Measurements from ENCODE around the gene PCDHGA4.
"Not testable (repeated sequence)": the region's sequence is repeated elsewhere in the genome, so short reads cannot be mapped to it uniquely, and the experiment has no call there.

Gene PCDHGA4

DNA sequence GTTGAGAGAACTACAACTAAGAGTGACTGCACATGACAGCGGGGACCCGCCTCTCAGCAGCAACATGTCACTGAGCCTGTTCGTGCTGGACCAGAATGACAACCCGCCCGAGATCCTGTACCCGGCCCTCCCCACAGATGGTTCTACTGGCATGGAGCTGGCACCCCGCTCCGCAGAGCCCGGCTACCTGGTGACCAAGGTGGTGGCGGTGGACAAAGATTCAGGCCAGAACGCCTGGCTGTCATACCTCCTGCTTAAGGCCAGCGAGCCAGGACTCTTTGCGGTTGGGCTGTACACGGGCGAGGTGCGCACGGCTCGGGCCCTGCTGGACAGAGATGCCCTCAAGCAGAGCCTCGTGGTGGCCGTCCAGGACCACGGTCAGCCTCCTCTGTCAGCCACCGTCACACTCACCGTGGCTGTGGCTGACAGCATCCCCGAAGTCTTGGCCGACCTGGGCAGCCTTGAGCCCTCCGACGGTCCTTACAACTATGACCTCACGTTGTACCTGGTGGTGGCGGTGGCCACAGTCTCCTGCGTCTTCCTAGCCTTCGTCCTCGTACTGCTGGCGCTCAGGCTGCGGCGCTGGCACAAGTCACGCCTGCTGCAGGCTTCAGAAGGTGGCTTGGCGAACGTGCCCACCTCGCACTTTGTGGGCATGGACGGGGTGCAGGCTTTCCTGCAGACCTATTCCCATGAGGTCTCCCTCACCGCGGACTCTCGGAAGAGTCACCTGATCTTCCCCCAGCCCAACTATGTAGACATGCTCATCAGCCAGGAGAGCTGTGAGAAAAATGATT is 29.8 kb downstream of the PCDHGA4 start:
- FAIRE-seq, result no peak

- not testable (repeated sequence) for FAIRE-seq
These were observed 32.9 kb downstream of the PCDHGA4 start, which contains the start of gene PCDHGB4 for GRCh38 chr5:141387557-141388311. TSS of gene PCDHGB4 (plus strand) at chr5:141387698. CDS start at chr5:141387885, 187 bp downstream.

DNA sequence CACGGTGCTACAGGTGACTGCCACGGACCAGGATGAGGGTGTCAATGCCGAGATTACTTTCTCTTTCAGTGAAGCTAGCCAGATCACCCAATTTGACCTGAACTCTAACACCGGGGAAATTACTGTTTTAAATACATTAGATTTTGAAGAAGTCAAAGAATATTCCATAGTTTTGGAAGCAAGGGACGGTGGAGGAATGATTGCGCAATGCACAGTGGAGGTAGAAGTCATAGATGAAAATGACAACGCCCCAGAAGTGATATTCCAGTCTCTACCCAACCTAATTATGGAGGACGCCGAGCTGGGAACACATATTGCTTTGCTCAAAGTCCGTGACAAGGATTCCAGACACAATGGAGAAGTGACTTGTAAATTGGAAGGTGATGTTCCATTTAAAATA is 33.8 kb downstream of the PCDHGA4 start:
- no peak for FAIRE-seq

- FAIRE-seq, result no peak
These were observed 34.6 kb downstream of the PCDHGA4 start for GRCh38 chr5:141389153-141390042.

DNA sequence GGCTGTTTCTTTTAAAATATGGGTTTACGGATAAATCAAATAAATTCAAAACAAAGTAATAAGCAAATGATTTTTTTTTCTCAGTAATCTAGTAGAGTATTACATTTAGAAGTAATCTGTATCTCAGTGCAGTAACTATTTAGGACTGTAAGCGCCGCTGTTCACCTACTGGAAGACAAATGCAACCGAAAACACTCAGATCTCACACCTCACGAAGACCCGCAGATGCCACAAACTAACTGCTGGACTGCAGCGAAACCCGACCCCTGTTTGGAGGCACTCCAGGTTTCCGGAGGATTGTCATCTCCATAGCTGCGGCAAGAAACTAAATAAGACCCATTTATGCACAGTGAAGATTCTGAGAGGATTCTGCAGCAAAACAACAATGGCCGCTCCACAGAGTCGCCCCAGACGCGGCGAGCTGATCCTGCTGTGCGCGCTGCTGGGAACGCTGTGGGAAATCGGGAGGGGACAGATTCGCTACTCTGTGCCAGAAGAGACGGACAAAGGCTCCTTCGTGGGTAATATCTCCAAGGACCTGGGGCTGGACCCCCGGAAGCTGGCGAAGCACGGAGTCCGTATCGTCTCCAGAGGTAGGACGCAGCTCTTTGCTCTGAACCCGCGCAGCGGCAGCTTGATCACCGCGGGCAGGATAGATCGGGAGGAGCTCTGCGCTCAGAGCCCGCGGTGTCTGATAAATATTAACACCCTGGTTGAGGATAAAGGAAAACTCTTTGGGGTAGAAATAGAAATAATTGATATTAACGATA is 37.8 kb downstream of the PCDHGA4 start, which contains the start of gene PCDHGA8:
TSS of gene PCDHGA8 (plus strand) at position 205 of the 770 bp plus-strand sequence. CDS start at position 386, 181 bp downstream.
- FAIRE-seq, result no peak

DNA sequence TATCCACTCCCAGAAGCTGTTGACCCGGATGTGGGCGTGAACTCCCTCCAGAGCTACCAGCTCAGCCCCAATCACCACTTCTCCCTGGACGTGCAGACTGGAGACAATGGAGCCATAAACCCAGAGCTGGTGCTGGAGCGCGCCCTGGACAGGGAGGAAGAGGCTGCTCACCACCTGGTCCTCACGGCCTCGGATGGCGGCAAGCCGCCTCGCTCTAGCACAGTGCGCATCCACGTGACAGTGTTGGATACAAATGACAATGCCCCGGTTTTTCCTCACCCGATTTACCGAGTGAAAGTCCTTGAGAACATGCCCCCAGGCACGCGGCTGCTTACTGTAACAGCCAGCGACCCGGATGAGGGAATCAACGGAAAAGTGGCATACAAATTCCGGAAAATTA is 38.4 kb downstream of the PCDHGA4 start:
- no peak for FAIRE-seq

GRCh38 chr5:141394401-141395187 is 39.8 kb downstream of the PCDHGA4 start:
- not testable (repeated sequence) for FAIRE-seq

GRCh38 chr5:141397756-141398551 is 43.1 kb downstream of the PCDHGA4 start, which contains the start of gene PCDHGB5:
TSS of gene PCDHGB5 (plus strand) at chr5:141397947. CDS start at chr5:141398128, 181 bp downstream.
- not testable (repeated sequence) for FAIRE-seq

DNA sequence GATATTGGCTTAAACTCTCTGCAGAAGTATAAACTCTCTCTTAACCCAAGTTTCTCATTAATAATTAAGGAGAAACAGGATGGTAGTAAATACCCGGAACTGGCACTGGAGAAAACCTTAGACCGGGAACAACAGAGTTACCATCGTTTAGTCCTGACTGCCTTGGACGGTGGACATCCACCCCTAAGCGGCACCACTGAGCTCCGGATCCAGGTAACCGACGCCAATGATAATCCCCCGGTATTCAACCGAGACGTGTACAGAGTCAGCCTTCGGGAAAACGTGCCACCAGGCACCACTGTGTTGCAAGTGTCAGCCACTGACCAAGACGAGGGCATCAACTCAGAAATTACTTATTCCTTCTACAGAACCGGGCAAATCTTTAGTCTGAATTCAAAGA is 43.8 kb downstream of the PCDHGA4 start:
- FAIRE-seq, result no peak

DNA sequence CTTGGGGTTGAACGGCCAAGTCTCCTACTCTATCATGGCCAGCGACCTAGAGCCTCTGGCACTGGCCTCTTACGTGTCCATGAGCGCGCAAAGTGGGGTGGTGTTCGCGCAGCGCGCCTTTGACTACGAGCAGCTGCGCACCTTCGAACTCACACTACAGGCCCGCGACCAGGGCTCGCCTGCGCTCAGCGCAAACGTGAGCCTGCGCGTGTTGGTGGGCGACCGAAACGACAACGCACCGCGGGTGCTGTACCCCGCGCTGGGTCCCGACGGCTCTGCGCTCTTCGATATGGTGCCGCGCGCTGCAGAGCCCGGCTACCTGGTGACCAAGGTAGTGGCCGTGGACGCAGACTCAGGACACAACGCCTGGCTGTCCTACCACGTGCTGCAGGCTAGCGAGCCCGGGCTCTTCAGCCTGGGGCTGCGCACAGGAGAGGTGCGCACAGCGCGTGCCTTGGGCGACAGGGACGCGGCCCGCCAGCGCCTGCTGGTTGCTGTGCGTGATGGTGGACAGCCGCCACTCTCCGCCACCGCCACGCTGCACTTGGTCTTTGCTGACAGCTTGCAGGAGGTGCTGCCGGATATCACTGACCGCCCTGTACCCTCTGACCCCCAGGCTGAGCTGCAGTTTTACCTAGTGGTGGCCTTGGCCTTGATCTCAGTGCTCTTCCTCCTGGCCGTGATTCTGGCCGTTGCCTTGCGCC is 44.9 kb downstream of the PCDHGA4 start:
- FAIRE-seq, result no peak

GRCh38 chr5:141402553-141403243 is 47.9 kb downstream of the PCDHGA4 start, which contains the start of gene PCDHGA9:
TSS of gene PCDHGA9 (plus strand) at chr5:141402778. CDS start at chr5:141402953, 175 bp downstream.
- FAIRE-seq, result no peak

DNA sequence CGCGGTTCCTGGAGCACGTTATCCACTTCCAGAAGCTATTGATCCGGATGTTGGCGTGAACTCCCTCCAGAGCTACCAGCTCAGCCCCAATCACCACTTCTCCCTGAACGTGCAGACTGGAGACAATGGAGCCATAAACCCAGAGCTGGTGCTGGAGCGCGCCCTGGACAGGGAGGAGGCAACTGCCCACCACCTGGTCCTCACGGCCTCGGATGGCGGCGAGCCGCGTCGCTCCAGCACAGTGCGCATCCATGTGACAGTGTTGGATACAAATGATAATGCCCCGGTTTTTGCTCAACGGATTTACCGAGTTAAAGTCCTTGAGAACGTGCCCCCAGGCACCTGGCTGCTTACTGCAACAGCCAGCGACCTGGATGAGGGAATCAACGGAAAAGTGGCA is 48.6 kb downstream of the PCDHGA4 start:
- no peak for FAIRE-seq
